OCI-LY1 (cell line): ENCODE data around the gene NPW.

Experiments
- H2AFZ ChIP-seq: fragments of 200-600 bp; sonication (generic), shearing (Covaris generic); 2 replicates; pipeline ENCODE4 v1.6.0; 2014; ENCODE audit warnings: antibody characterized with exemption, mild to moderate bottlenecking, low read length
- H3F3A ChIP-seq: fragments of 200-600 bp; sonication (generic), shearing (Covaris generic); 2 replicates; pipeline ENCODE4 v1.6.0; 2014; ENCODE audit warnings: mild to moderate bottlenecking, antibody characterized with exemption, low read length, moderate library complexity; ENCODE audit not compliant: insufficient read depth
- H3K27ac ChIP-seq: fragments of 200-600 bp; sonication (generic); 2 replicates; pipeline ENCODE4 v1.5.1; 2014; ENCODE audit warnings: low read length, mixed run types, mild to moderate bottlenecking, low read depth; ENCODE audit not compliant: poor library complexity, severe bottlenecking
- H3K27me3 ChIP-seq: fragments of 200-600 bp; sonication (generic); 2 replicates; pipeline ENCODE4 v1.6.0; 2014; ENCODE audit warnings: antibody characterized with exemption, mild to moderate bottlenecking, low read length, moderate library complexity; ENCODE audit not compliant: insufficient read depth
- H3K36me3 ChIP-seq: fragments of 200-600 bp; sonication (generic); 2 replicates; pipeline ENCODE4 v1.6.1; 2014; ENCODE audit warnings: mild to moderate bottlenecking, antibody characterized with exemption, low read length, moderate library complexity, mixed read lengths; ENCODE audit not compliant: insufficient read depth
- H3K4me1 ChIP-seq: fragments of 200-600 bp; sonication (generic); 2 replicates; pipeline ENCODE4 v1.5.1; 2014; ENCODE audit warnings: mild to moderate bottlenecking, low read length, moderate library complexity; ENCODE audit not compliant: insufficient read depth, severe bottlenecking
- H3K4me2 ChIP-seq: fragments of 200-600 bp; sonication (generic), shearing (Covaris generic); 2 replicates; pipeline ENCODE4 v1.6.1; 2014; ENCODE audit warnings: low read length
- H3K4me3 ChIP-seq: fragments of 200-600 bp; sonication (generic); 2 replicates; pipeline ENCODE4 v1.5.1; 2014; ENCODE audit warnings: low read length, low read depth, mild to moderate bottlenecking, mixed read lengths; ENCODE audit not compliant: poor library complexity, severe bottlenecking
- H3K79me2 ChIP-seq: fragments of 200-600 bp; shearing (Covaris generic); 2 replicates; pipeline ENCODE4 v1.6.1; 2016; ENCODE audit warnings: mixed run types, low read length, mixed read lengths; ENCODE audit not compliant: insufficient read depth
- H3K9ac ChIP-seq: fragments of 200-600 bp; sonication (generic), shearing (Covaris generic); 2 replicates; pipeline ENCODE4 v1.6.1; 2014; ENCODE audit warnings: mild to moderate bottlenecking, low read length, mixed read lengths
- H3K9me2 ChIP-seq: fragments of 200-600 bp; sonication (generic), shearing (Covaris generic); 2 replicates; pipeline ENCODE4 v1.6.1; 2014; ENCODE audit warnings: low read depth, mild to moderate bottlenecking, low read length, mixed read lengths
- H3K9me3 ChIP-seq: fragments of 200-600 bp; shearing (Covaris generic); 2 replicates; pipeline ENCODE4 v1.6.1; 2014; ENCODE audit warnings: low read length, mixed read lengths
- H4K20me1 ChIP-seq: fragments of 200-600 bp; sonication (generic), shearing (Covaris generic); 2 replicates; pipeline ENCODE4 v1.6.0; 2016; ENCODE audit warnings: mild to moderate bottlenecking, low read length; ENCODE audit not compliant: insufficient read depth
- CTCF ChIP-seq: fragments of 200-600 bp; sonication (generic), shearing (Covaris generic); IDR thresholded peaks from 2 replicates; pipeline ENCODE4 v1.5.1; 2017; ENCODE audit warnings: mild to moderate bottlenecking, antibody characterized with exemption, low read length, moderate library complexity, mixed read lengths
- EZH2 ChIP-seq: fragments of 200-600 bp; sonication (generic), shearing (Covaris generic); IDR thresholded peaks from 2 replicates; pipeline ENCODE4 v1.8.0; 2017; ENCODE audit warnings: borderline replicate concordance, mixed run types, mild to moderate bottlenecking, antibody characterized with exemption, low read length, moderate library complexity, mixed read lengths

NPW gene

GRCh38 chr16:2025878-2026460 lies 6.4 kb downstream of the NPW start:
- no peak overlapping the region for H3K4me2 ChIP-seq
- no peak overlapping the region for H3K4me3 ChIP-seq
- no peak overlapping the region for H3K9ac ChIP-seq
- TF ChIP-seq CTCF (no peak), EZH2 (no peak)
- no peaks in the 10 kb centered on the region for H3K79me2 ChIP-seq
- H3F3A ChIP-seq: no peaks in the 10 kb centered on the region
- H3K36me3 ChIP-seq: no peaks in the 10 kb centered on the region
- no peaks in the 10 kb centered on the region for H4K20me1 ChIP-seq
- no peak overlapping the region for H2AFZ ChIP-seq
- peaks cover 16% of the 10 kb centered on the region for H3K4me1 ChIP-seq
- H3K9me2 ChIP-seq: no peaks in the 10 kb centered on the region
- no peak overlapping the region for H3K27ac ChIP-seq
- no peaks in the 10 kb centered on the region for H3K9me3 ChIP-seq
- peaks cover 23% of the 10 kb centered on the region for H3K27me3 ChIP-seq

GRCh38 chr16:2026461-2027023 lies 7.0 kb downstream of the NPW start, which contains the start of gene NHERF2:
TSS of gene NHERF2 (plus strand) at chr16:2026902. CDS start at chr16:2027006, 104 bp downstream.
- H3F3A ChIP-seq: no peaks in the 10 kb centered on the region
- peaks cover 28% of the 10 kb centered on the region for H3K27me3 ChIP-seq
- no peaks in the 10 kb centered on the region for H3K79me2 ChIP-seq
- H3K27ac ChIP-seq: no peak within 1 kb of the TSS
- H3K9me3 ChIP-seq: no peaks in the 10 kb centered on the region
- H3K9ac ChIP-seq: no peak within 1 kb of the TSS
- H4K20me1 ChIP-seq: no peaks in the 10 kb centered on the region
- TF ChIP-seq CTCF (no peak), EZH2 (no peak)
- H3K4me3 ChIP-seq: peak within 1 kb of the TSS; percentile 47
- H3K9me2 ChIP-seq: no peaks in the 10 kb centered on the region
- no peak within 1 kb of the TSS for H2AFZ ChIP-seq
- H3K4me2 ChIP-seq: peak within 1 kb of the TSS; percentile 48; the same call in 1 of the 2 replicates
- H3K4me1 ChIP-seq: peaks cover 16% of the 10 kb centered on the region
- H3K36me3 ChIP-seq: no peaks in the 10 kb centered on the region

GRCh38 chr16:2027024-2028010 lies 7.7 kb downstream of the NPW start:
- Histone ChIP-seq H3F3A (no peaks in the 10 kb centered on the region), H3K9ac (no peak overlapping the region), H3K4me1 (peaks cover 16% of the 10 kb centered on the region), H3K36me3 (no peaks in the 10 kb centered on the region), H2AFZ (no peak overlapping the region), H3K4me2 (peak overlapping the region; percentile 48; the same call in 1 of the 2 replicates), H3K4me3 (peak overlapping the region; percentile 47), H3K9me2 (no peaks in the 10 kb centered on the region), H3K27ac (no peak overlapping the region), H3K9me3 (no peaks in the 10 kb centered on the region), H3K79me2 (no peaks in the 10 kb centered on the region), H3K27me3 (peaks cover 28% of the 10 kb centered on the region), H4K20me1 (no peaks in the 10 kb centered on the region)
- TF ChIP-seq EZH2: no peak
- no peak; the same call in 1 of the 2 replicates for TF ChIP-seq CTCF
